ENCODE data around the gene CGREF1.

The CGREF1 gene

GRCh38 chr2:27131429-27131828 is 12.5 kb upstream of the CGREF1 start:
- H3K4me3 ChIP-seq (ENCODE audit: low read length), result no peak overlapping the region
- H4K20me1 ChIP-seq (ENCODE audit: control insufficient read depth, insufficient read depth, low read depth, low read length), result no peaks in the 10 kb centered on the region; the same call in 1 of the 2 replicates
- H3K79me2 ChIP-seq (ENCODE audit: control insufficient read depth, low read length), result peaks cover 22% of the 10 kb centered on the region
- no peak overlapping the region for H3K27ac ChIP-seq (ENCODE audit: low read depth, low read length)
- H3K4me1 ChIP-seq (ENCODE audit: control insufficient read depth, low read length), result peaks cover 17% of the 10 kb centered on the region
- no peaks in the 10 kb centered on the region for H3F3A ChIP-seq (ENCODE audit: control insufficient read depth, insufficient read depth)
- H3K9me3 ChIP-seq (ENCODE audit: control insufficient read depth, insufficient read depth, low read length), result no peaks in the 10 kb centered on the region
- no peak overlapping the region for H3K4me2 ChIP-seq (ENCODE audit: low read length)
- peaks cover 48% of the 10 kb centered on the region for H3K36me3 ChIP-seq (ENCODE audit: control insufficient read depth, low read length)
- no peak for TF ChIP-seq CTCF (IDR thresholded peaks at IDR 0.05; ENCODE audit: low read depth, low read length, poor library complexity, severe bottlenecking)
- no peaks in the 10 kb centered on the region for H3K9me2 ChIP-seq (replicated peaks; ENCODE audit: control insufficient read depth, low read length)
- H3K27me3 ChIP-seq (ENCODE audit: control insufficient read depth, low read length), result no peaks in the 10 kb centered on the region

- no peaks in the 10 kb centered on the region; the same call in 1 of the 2 replicates for H4K20me1 ChIP-seq (ENCODE audit: control insufficient read depth, insufficient read depth, low read depth, low read length)
Observed at GRCh38 chr2:27130396-27130795, 11.5 kb upstream of the CGREF1 start.

GRCh38 chr2:27128668-27129571 is 10.0 kb upstream of the CGREF1 start:
- Histone ChIP-seq H4K20me1 (ENCODE audit: control insufficient read depth, insufficient read depth, low read depth, low read length) (no peaks in the 10 kb centered on the region; the same call in 1 of the 2 replicates), H3K9me3 (ENCODE audit: control insufficient read depth, insufficient read depth, low read length) (no peaks in the 10 kb centered on the region), H3K4me1 (ENCODE audit: control insufficient read depth, low read length) (peaks cover 12% of the 10 kb centered on the region), H3K4me3 (ENCODE audit: low read length) (no peak overlapping the region), H3K36me3 (ENCODE audit: control insufficient read depth, low read length) (peaks cover 45% of the 10 kb centered on the region), H3K27ac (ENCODE audit: low read depth, low read length) (no peak overlapping the region), H3K4me2 (ENCODE audit: low read length) (no peak overlapping the region), H3K79me2 (ENCODE audit: control insufficient read depth, low read length) (peaks cover 17% of the 10 kb centered on the region), H3K27me3 (ENCODE audit: control insufficient read depth, low read length) (peaks cover 2% of the 10 kb centered on the region; the same call in 1 of the 2 replicates), H3F3A (ENCODE audit: control insufficient read depth, insufficient read depth) (no peaks in the 10 kb centered on the region), H3K9me2 (replicated peaks; ENCODE audit: control insufficient read depth, low read length) (no peaks in the 10 kb centered on the region)
- TF ChIP-seq CTCF (IDR thresholded peaks at IDR 0.05; ENCODE audit: low read depth, low read length, poor library complexity, severe bottlenecking) (no peak), EZH2phosphoT487 (IDR thresholded peaks at IDR 0.05; ENCODE audit: borderline replicate concordance, low read length) (no peak)

More at GRCh38 chr2:27130396-27130795, 11.5 kb upstream of the CGREF1 start:
- Histone ChIP-seq H3K4me1 (ENCODE audit: control insufficient read depth, low read length) (peaks cover 17% of the 10 kb centered on the region), H3K4me2 (ENCODE audit: low read length) (no peak overlapping the region), H3K9me3 (ENCODE audit: control insufficient read depth, insufficient read depth, low read length) (no peaks in the 10 kb centered on the region), H3K27me3 (ENCODE audit: control insufficient read depth, low read length) (no peaks in the 10 kb centered on the region), H3F3A (ENCODE audit: control insufficient read depth, insufficient read depth) (no peaks in the 10 kb centered on the region), H3K4me3 (ENCODE audit: low read length) (no peak overlapping the region), H3K36me3 (ENCODE audit: control insufficient read depth, low read length) (peaks cover 48% of the 10 kb centered on the region), H3K9me2 (replicated peaks; ENCODE audit: control insufficient read depth, low read length) (no peaks in the 10 kb centered on the region), H3K27ac (ENCODE audit: low read depth, low read length) (no peak overlapping the region), H3K79me2 (ENCODE audit: control insufficient read depth, low read length) (peaks cover 22% of the 10 kb centered on the region)
- TF ChIP-seq CTCF (IDR thresholded peaks at IDR 0.05; ENCODE audit: low read depth, low read length, poor library complexity, severe bottlenecking) (no peak), EZH2phosphoT487 (IDR thresholded peaks at IDR 0.05; ENCODE audit: borderline replicate concordance, low read length) (no peak)
